SK-N-SH (cell line): Measurements from ENCODE around the gene HEXIM1. TPM values are rescaled to one million over a fixed set of nuclear protein-coding genes. Genes with fewer than 3 reads are reported as not detected.
A peak's percentile ranks its signal among the peaks of the same experiment; 100 is the strongest.

ENCODE experiments used
- CTCF ChIA-PET: fragments of 300-600, 350-600 bp; formaldehyde crosslinking; extraction: SDS; loops from one replicate; lab custom pipeline; 2021; lab: Yijun Ruan, JAX
- POLR2A ChIA-PET: fragments of 350-600 bp; sonication (Branson Sonifier 250); formaldehyde crosslinking; extraction: SDS; loops from one replicate; lab custom pipeline; 2020; ENCODE audit warnings: antibody characterized with exemption, inconsistent platforms; lab: Yijun Ruan, JAX
- DNase-seq: peaks from one replicate; pipeline ENCODE4 v3.0.0; 2012
- H2AFZ ChIP-seq: fragments of 200-600 bp; sonication (generic); 2 replicates; pipeline ENCODE4 v1.8.1; 2016; ENCODE audit warnings: antibody characterized with exemption, mild to moderate bottlenecking, low read depth
- H3F3A ChIP-seq: fragments of 200-600 bp; sonication (generic); replicated peaks from 2 replicates; pipeline ENCODE3; 2016; ENCODE audit warnings: antibody characterized with exemption, mild to moderate bottlenecking; ENCODE audit not compliant: insufficient read depth
- H3K27ac ChIP-seq, 2 experiments: fragments of 200-500 bp in 1 of 2; fragments of 200-600 bp in 1 of 2; sonication (Bioruptor generic) in 1 of 2; sonication (generic), shearing (Covaris generic) in 1 of 2; 2 replicates each; pipeline versions ENCODE4 v1.5.1 to v1.6.1; 2014 to 2016; ENCODE audit warnings: low read depth in 2 of 2, inconsistent platforms in 1 of 2, low read length in 1 of 2, mild to moderate bottlenecking in 1 of 2, mixed read lengths in 1 of 2
- H3K27me3 ChIP-seq: fragments of 200-600 bp; sonication (generic), shearing (Covaris generic); 2 replicates; pipeline ENCODE4 v1.6.1; 2016; ENCODE audit warnings: mixed run types; ENCODE audit not compliant: insufficient read depth
- H3K36me3 ChIP-seq, 2 experiments: fragments of 200-500 bp in 1 of 2; fragments of 200-600 bp in 1 of 2; sonication (Bioruptor generic) in 1 of 2; sonication (generic) in 1 of 2; replicated peaks in 1 of 2; 2 replicates each; pipeline versions ENCODE3 to v1.5.1; 2014 to 2016; ENCODE audit warnings: low read length in 1 of 2, mild to moderate bottlenecking in 1 of 2; ENCODE audit not compliant: insufficient read depth in 2 of 2, control insufficient read depth in 1 of 2
- H3K4me1 ChIP-seq, 2 experiments: fragments of 200-500 bp in 1 of 2; fragments of 200-600 bp in 1 of 2; sonication (Bioruptor generic) in 1 of 2; sonication (generic), shearing (Covaris generic) in 1 of 2; 2 replicates each; pipeline versions ENCODE4 v1.5.1 to v1.6.1; 2014 to 2016; ENCODE audit warnings: low read depth in 1 of 2, low read length in 1 of 2, mixed run types in 1 of 2; ENCODE audit not compliant: insufficient read depth in 2 of 2, control insufficient read depth in 1 of 2
- H3K4me2 ChIP-seq: fragments of 200-600 bp; sonication (generic), shearing (Covaris generic); 2 replicates; pipeline ENCODE4 v1.6.1; 2017; ENCODE audit warnings: mixed run types
- H3K4me3 ChIP-seq, 2 experiments: fragments of 200-500 bp in 1 of 2; fragments of 200-600 bp in 1 of 2; sonication (Bioruptor generic) in 1 of 2; sonication (generic), shearing (Covaris generic) in 1 of 2; 2 replicates each; pipeline versions ENCODE4 v1.5.1 to v1.8.1; 2014 to 2016; ENCODE audit warnings: low read depth in 2 of 2, inconsistent platforms in 1 of 2, low read length in 1 of 2, mild to moderate bottlenecking in 1 of 2, mixed read lengths in 1 of 2, moderate library complexity in 1 of 2
- H3K79me2 ChIP-seq: fragments of 200-600 bp; sonication (generic); 2 replicates; pipeline ENCODE4 v1.8.1; 2017; ENCODE audit warnings: mild to moderate bottlenecking; ENCODE audit not compliant: insufficient read depth
- H3K9ac ChIP-seq: fragments of 200-600 bp; sonication (generic); 2 replicates; pipeline ENCODE4 v1.6.1; 2017; ENCODE audit warnings: mixed run types
- H3K9me2 ChIP-seq: fragments of 200-600 bp; sonication (generic); 2 replicates; pipeline ENCODE4 v1.6.1; 2017; ENCODE audit warnings: mixed run types
- H3K9me3 ChIP-seq: fragments of 200-600 bp; sonication (generic); 2 replicates; pipeline ENCODE4 v1.6.1; 2017; ENCODE audit warnings: mixed run types, mild to moderate bottlenecking, moderate library complexity
- H4K20me1 ChIP-seq: fragments of 200-600 bp; sonication (generic); 2 replicates; pipeline ENCODE4 v1.6.1; 2017; ENCODE audit warnings: mild to moderate bottlenecking, mixed run types; ENCODE audit not compliant: insufficient read depth
- CHD2 ChIP-seq: fragments of 150-350 bp; IDR thresholded peaks from 2 replicates; pipeline ENCODE4 v1.6.1; 2018; ENCODE audit warnings: low read length; ENCODE audit not compliant: partially characterized antibody
- CTCF ChIP-seq: fragments of 200-600 bp; sonication (generic); IDR thresholded peaks from 2 replicates; pipeline ENCODE4 v1.6.1; 2017; ENCODE audit warnings: antibody characterized with exemption, mild to moderate bottlenecking, moderate library complexity
- ELF1 ChIP-seq: IDR thresholded peaks from 2 replicates; pipeline ENCODE4 v1.4.0; 2012
- EP300 ChIP-seq, 2 experiments: IDR thresholded peaks; 2 replicates each; pipeline versions ENCODE4 v1.4.0 to v1.6.1; 2012; ENCODE audit warnings: borderline replicate concordance in 1 of 2, low read depth in 1 of 2, low read length in 1 of 2
- EZH2phosphoT487 ChIP-seq: fragments of 200-600 bp; sonication (generic); IDR thresholded peaks from 2 replicates; pipeline ENCODE4 v1.6.1; 2017; ENCODE audit warnings: low read depth, mixed run types, mild to moderate bottlenecking, antibody characterized with exemption, moderate library complexity, borderline replicate concordance
- FOSL2 ChIP-seq: IDR thresholded peaks from 2 replicates; pipeline ENCODE4 v1.4.0; 2012; ENCODE audit warnings: low read depth, mild to moderate bottlenecking, moderate library complexity, borderline replicate concordance
- FOXJ3 ChIP-seq: sonication (generic); formaldehyde crosslinking; IDR thresholded peaks from 2 replicates; pipeline ENCODE4 v1.5.1; 2020; ENCODE audit warnings: mild to moderate bottlenecking, missing genetic modification reagents
- FOXM1 ChIP-seq: IDR thresholded peaks from 2 replicates; pipeline ENCODE4 v1.4.0; 2012; ENCODE audit warnings: low read depth, mild to moderate bottlenecking
- GABPA ChIP-seq: IDR thresholded peaks from 2 replicates; pipeline ENCODE4 v1.4.0; 2012; ENCODE audit warnings: low read depth, mild to moderate bottlenecking
- GATA2 ChIP-seq: sonication (generic); formaldehyde crosslinking; IDR thresholded peaks from 2 replicates; pipeline ENCODE4 v1.5.0; 2020; ENCODE audit warnings: mild to moderate bottlenecking, missing genetic modification reagents
- JUND ChIP-seq: IDR thresholded peaks from 2 replicates; pipeline ENCODE4 v1.4.0; 2012
- MEF2A ChIP-seq: IDR thresholded peaks from 2 replicates; pipeline ENCODE4 v1.4.0; 2012; ENCODE audit warnings: low read depth, borderline replicate concordance
- NFIC ChIP-seq: IDR thresholded peaks from 2 replicates; pipeline ENCODE4 v1.4.0; 2012; ENCODE audit warnings: borderline replicate concordance
- PBX3 ChIP-seq: IDR thresholded peaks from 2 replicates; pipeline ENCODE4; 2012
- POLR2AphosphoS5 ChIP-seq: IDR thresholded peaks from 2 replicates; pipeline ENCODE4 v1.6.1; 2012; ENCODE audit warnings: low read depth, low read length
- RAD21 ChIP-seq: IDR thresholded peaks from 2 replicates; pipeline ENCODE4 v1.6.1; 2012; ENCODE audit warnings: mild to moderate bottlenecking, low read length
- RCOR1 ChIP-seq: fragments of 150-350 bp; IDR thresholded peaks from 2 replicates; pipeline ENCODE4 v1.6.1; 2017; ENCODE audit warnings: antibody characterized with exemption, low read length
- REST ChIP-seq: IDR thresholded peaks from 2 replicates; pipeline ENCODE4 v1.6.1; 2012; ENCODE audit warnings: mild to moderate bottlenecking, low read depth, low read length, moderate library complexity
- RFX5 ChIP-seq: IDR thresholded peaks from 2 replicates; pipeline ENCODE4 v1.6.1; 2012; ENCODE audit warnings: mild to moderate bottlenecking, improper control_type of control experiment, low read length
- RXRA ChIP-seq: IDR thresholded peaks from 2 replicates; pipeline ENCODE4 v1.4.0; 2012; ENCODE audit warnings: low read depth, mild to moderate bottlenecking, borderline replicate concordance
- SIN3A ChIP-seq: IDR thresholded peaks from 2 replicates; pipeline ENCODE4 v1.6.1; 2012; ENCODE audit warnings: low read depth, mild to moderate bottlenecking, low read length, moderate library complexity, borderline replicate concordance
- SMC3 ChIP-seq: IDR thresholded peaks from 2 replicates; pipeline ENCODE4 v1.6.1; 2012; ENCODE audit warnings: low read depth, low read length, improper control_type of control experiment
- TAF1 ChIP-seq: IDR thresholded peaks from 2 replicates; pipeline ENCODE4 v1.6.1; 2012; ENCODE audit warnings: low read depth, mild to moderate bottlenecking, low read length, moderate library complexity, borderline replicate concordance
- TCF12 ChIP-seq: IDR thresholded peaks from 2 replicates; pipeline ENCODE4 v1.4.0; 2012
- USF1 ChIP-seq: IDR thresholded peaks from 2 replicates; pipeline ENCODE4 v1.4.0; 2012; ENCODE audit warnings: low read depth, borderline replicate concordance
- YY1 ChIP-seq: IDR thresholded peaks from 2 replicates; pipeline ENCODE4 v1.4.0; 2012; ENCODE audit warnings: low read depth, mild to moderate bottlenecking
- WGBS: methylation state at CpG from one replicate; pipeline ENCODE4 v1.1.6; 2017; ENCODE audit warnings: low lambda C conversion rate; 5-methylcytosine and 5-hydroxymethylcytosine counted together
- polyA plus RNA-seq, 3 experiments: library from polyadenylated mRNA; depleted of rRNA; stranded (reverse); fragments of >200 nt; gene quantifications; 2 replicates each; pipeline ENCODE4 v1.2.3, GENCODE V29; 2012

The HEXIM1 gene
- polyA plus RNA-seq, 1 of the 3 experiments (the other 2 are of a cell fraction), result 20.7 TPM

GRCh38 chr17:45161288-45162024, 13.2 kb downstream of the HEXIM1 start, which contains the start of gene HEXIM2:
Gene HEXIM2 (plus strand): TSS chr17:45161875. CDS start chr17:45162794, 919 bp downstream.
- peak within 1 kb of the TSS; percentile 90 to 94 for H3K27ac ChIP-seq
- H2AFZ ChIP-seq, result peak within 1 kb of the TSS; percentile 39
- peak; percentile 96 for DNase-seq
- H3K9me2 ChIP-seq, result no peaks in the 10 kb centered on the region
- H3K9me3 ChIP-seq, result no peaks in the 10 kb centered on the region
- H3K27me3 ChIP-seq, result no peaks in the 10 kb centered on the region
- H3F3A ChIP-seq, result peaks cover 19% of the 10 kb centered on the region
- H4K20me1 ChIP-seq, result no peaks in the 10 kb centered on the region
- peak within 1 kb of the TSS; percentile 74 to 91 for H3K4me3 ChIP-seq
- ChIA-PET POLR2A (interaction anchor here (0.6 to 4.7 kb wide), 11 partner anchors 11 to 205 kb away, joined by 3 to 210 read pairs (median 4); partner anchors contain the start of genes ACBD4, HEXIM1 and NMT1), CTCF (interaction anchor here (0.6 to 9.7 kb wide), 13 partner anchors 9 to 67 kb away, joined by 3 to 114 read pairs (median 4); partner anchors contain the start of genes ACBD4, HEXIM1 and PLCD3)
- peaks cover 6 to 18% of the 10 kb centered on the region in 2 experiments; a peak in 2 of 4 replicates for H3K4me1 ChIP-seq
- H3K36me3 ChIP-seq, result peaks cover 0 to 9% of the 10 kb centered on the region in 2 experiments
- H3K9ac ChIP-seq, result peak within 1 kb of the TSS; percentile 99
- H3K79me2 ChIP-seq, result peaks cover 54% of the 10 kb centered on the region
- WGBS, result under 1% methylated on average over 30 of the region's 53 CpGs
- peak within 1 kb of the TSS; percentile 91 for H3K4me2 ChIP-seq
- TF ChIP-seq ELF1, result peak; percentile 55; the same call in 1 of the 2 replicates
- no peak for TF ChIP-seq MEF2A
- TF ChIP-seq TCF12, result no peak
- peak; percentile 85 for TF ChIP-seq POLR2AphosphoS5
- TF ChIP-seq NFIC, result peak; percentile 56
- no peak for TF ChIP-seq FOXJ3 (CRISPR knock-in tag)
- no peak for TF ChIP-seq JUND
- TF ChIP-seq TAF1, result peak; percentile 100
- peak; percentile 99 for TF ChIP-seq PBX3
- peak; percentile 82 for TF ChIP-seq REST
- TF ChIP-seq FOSL2, result no peak
- TF ChIP-seq SMC3, result no peak
- no peak for TF ChIP-seq RXRA
- no peak for TF ChIP-seq GATA2 (CRISPR knock-in tag)
- TF ChIP-seq YY1, result peak; percentile 99
- TF ChIP-seq RFX5, result no peak
- TF ChIP-seq EZH2phosphoT487, result no peak
- no peak for TF ChIP-seq CTCF
- no peak for TF ChIP-seq RAD21
- peak in 1 of 2 experiments; percentile 55; a peak in 1 of 4 replicates for TF ChIP-seq EP300 (IDR thresholded peaks at IDR 0.05; ENCODE audit: borderline replicate concordance in 1 of 2, low read depth in 1 of 2, low read length in 1 of 2)
- TF ChIP-seq CHD2, result peak; percentile 98
- TF ChIP-seq USF1, result no peak
- peak; percentile 78 for TF ChIP-seq RCOR1
- TF ChIP-seq SIN3A, result 0 out of 2 replicates have a peak, but pooled peaks have one; percentile 28
- no peak for TF ChIP-seq FOXM1
- peak; percentile 37; the same call in 1 of the 2 replicates for TF ChIP-seq GABPA
